ENCODE measurements around the gene RNF7. TPM values are rescaled to one million over a fixed set of nuclear protein-coding genes. Genes with fewer than 3 reads are reported as not detected.

The RNF7 gene
- 42.4 and 64.0 TPM in 2 replicates for total RNA-seq

DNA sequence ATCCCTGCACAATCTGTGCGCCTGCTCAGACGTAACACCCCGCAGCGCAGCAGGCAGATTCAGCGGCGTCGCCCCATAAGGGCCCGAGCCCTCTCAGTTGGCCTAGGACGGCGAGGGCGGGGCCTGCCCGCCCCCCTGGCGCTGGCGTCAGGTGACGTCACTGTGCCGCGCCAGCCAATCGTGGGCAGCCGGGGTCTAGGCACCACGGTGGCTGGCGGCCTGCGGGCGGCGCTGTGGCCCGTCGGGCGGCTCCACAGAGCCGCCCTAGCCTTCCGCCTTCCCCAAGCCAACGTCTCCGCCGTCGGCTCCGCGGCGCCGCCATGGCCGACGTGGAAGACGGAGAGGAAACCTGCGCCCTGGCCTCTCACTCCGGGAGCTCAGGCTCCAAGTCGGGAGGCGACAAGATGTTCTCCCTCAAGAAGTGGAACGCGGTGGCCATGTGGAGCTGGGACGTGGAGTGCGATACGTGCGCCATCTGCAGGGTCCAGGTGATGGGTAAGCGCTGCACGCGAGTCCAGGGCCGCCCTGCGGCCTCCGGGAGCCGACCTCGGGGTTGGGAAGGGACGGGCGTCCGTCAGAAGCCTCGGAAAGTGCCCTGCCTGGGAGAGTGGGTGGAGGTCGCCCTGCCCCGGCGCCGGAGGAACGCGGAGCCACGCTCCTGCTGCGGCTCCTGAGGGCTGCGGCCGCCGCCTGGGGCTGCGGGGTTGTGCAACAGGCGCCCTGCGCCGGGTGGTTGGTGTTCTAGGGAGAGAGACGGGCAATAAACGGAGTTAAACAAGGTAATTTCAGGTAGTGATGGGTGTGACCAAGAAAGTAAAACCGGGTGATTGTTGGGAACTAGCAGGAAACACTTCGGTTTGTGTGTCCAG lies at the start of gene RNF7:
Gene RNF7 (plus strand): TSS at position 277 of the 869 bp plus-strand sequence. CDS start 44 bp downstream, at position 321.

DNA sequence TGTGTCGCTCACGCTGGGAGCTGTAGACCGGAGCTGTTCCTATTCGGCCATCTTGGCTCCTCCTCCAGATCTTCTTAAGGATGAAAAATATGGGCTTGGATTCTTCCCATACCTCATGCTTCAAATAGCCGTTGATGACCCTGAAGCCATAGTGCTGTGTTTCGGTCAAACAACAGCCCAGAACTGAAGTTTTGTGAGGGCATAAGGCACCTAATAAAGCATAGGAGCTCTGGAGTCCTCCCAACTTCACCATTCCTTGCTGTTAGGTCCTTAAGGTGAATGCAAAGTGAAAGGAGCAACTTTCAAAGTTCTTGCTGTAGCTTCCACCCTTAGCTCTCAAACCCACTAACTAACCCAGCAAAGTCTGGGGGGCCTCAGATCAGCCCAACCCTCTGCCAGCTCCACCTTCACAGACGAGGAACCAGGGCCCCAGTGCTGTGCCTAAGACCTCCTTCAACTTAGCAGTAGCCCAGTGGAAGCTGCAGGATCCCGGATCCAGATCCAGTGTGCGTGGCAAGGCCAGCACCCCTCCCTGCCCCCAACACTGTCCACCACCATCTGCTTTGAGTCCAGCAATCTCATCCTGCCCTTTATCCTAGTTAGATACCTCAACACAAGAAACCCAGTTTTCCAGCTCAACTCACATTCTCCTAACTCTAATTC lies 25.1 kb downstream of the RNF7 start, which contains the start of gene GRK7:
Gene GRK7 (plus strand): TSS at position 321 of the 663 bp plus-strand sequence. CDS start 14,877 bp downstream, outside the sequence.

Small RNAs within 50 kb of the gene (small RNA-seq; reads per million reads assigned to genes)
- not detected for gene AC112771.1

Other genes starting within 250 kb of the RNF7 start
- 0.11 TPM in 1 of 2 replicates, not detected in the other for gene GRK7, start 25.1 kb downstream of the RNF7 start, total RNA-seq
- gene ATP1B3, start 138.3 kb downstream of the RNF7 start, total RNA-seq, result 12.6 and 36.4 TPM in 2 replicates